Colon (tissue), 2 donors: Measurements from ENCODE around the gene TTLL8.

ENCODE experiments used
- FAIRE-seq: peaks from 2 replicates; lab custom pipeline; 2012; peaks lifted over from hg19 to GRCh38; lab: Jason Lieb, UNC
- donor health status: control.
- donor health status: control.

TTLL8 gene

GRCh38 chr22:50061824-50062355 lies 3.8 kb upstream of the TTLL8 start:
- no peak for FAIRE-seq

GRCh38 chr22:50061141-50061823 lies 3.2 kb upstream of the TTLL8 start:
- FAIRE-seq = no peak

GRCh38 chr22:50060441-50061140 lies 2.5 kb upstream of the TTLL8 start:
- no peak for FAIRE-seq

- no peak for FAIRE-seq
Observed at GRCh38 chr22:50059881-50060262, 1.8 kb upstream of the TTLL8 start.

GRCh38 chr22:50058906-50059880 lies 1.1 kb upstream of the TTLL8 start:
- FAIRE-seq = no peak

- no peak for FAIRE-seq
Observed at GRCh38 chr22:50057278-50058060, 629 bp downstream of the TTLL8 start.

- FAIRE-seq = no peak
Observed at GRCh38 chr22:50056214-50056972, 1.7 kb downstream of the TTLL8 start.

GRCh38 chr22:50053861-50054260 lies 4.2 kb downstream of the TTLL8 start:
- no peak for FAIRE-seq

- no peak for FAIRE-seq
Observed at GRCh38 chr22:50051930-50052329, 6.2 kb downstream of the TTLL8 start.

- FAIRE-seq = no peak
Observed at GRCh38 chr22:50049299-50050195, 8.6 kb downstream of the TTLL8 start.

- no peak for FAIRE-seq
Observed at GRCh38 chr22:50048836-50049235, 9.3 kb downstream of the TTLL8 start.

- FAIRE-seq = no peak
Observed at GRCh38 chr22:50048061-50048765, 9.9 kb downstream of the TTLL8 start.

- FAIRE-seq = no peak
Observed at GRCh38 chr22:50047346-50047745, 10.8 kb downstream of the TTLL8 start.

GRCh38 chr22:50046481-50047245 lies 11.4 kb downstream of the TTLL8 start:
- no peak for FAIRE-seq

- FAIRE-seq = no peak
Observed at GRCh38 chr22:50046019-50046415, 12.1 kb downstream of the TTLL8 start.

GRCh38 chr22:50045211-50046018 lies 12.7 kb downstream of the TTLL8 start:
- no peak for FAIRE-seq

- no peak for FAIRE-seq
Observed at GRCh38 chr22:50044485-50045118, 13.5 kb downstream of the TTLL8 start.
